ENCODE data around the gene NTRK2. TPM values are rescaled to one million over a fixed set of nuclear protein-coding genes. Genes with fewer than 3 reads are reported as not detected.

Gene NTRK2
- total RNA-seq, 4 donors from 2014 or later: 2.9 to 15.9 (median 8.4) TPM

- no peaks in the 10 kb centered on the region for H3K9me3 ChIP-seq
- no peak overlapping the region for H3K27ac ChIP-seq
- no peaks in the 10 kb centered on the region for H3K27me3 ChIP-seq
- TF ChIP-seq, protein P1, sequence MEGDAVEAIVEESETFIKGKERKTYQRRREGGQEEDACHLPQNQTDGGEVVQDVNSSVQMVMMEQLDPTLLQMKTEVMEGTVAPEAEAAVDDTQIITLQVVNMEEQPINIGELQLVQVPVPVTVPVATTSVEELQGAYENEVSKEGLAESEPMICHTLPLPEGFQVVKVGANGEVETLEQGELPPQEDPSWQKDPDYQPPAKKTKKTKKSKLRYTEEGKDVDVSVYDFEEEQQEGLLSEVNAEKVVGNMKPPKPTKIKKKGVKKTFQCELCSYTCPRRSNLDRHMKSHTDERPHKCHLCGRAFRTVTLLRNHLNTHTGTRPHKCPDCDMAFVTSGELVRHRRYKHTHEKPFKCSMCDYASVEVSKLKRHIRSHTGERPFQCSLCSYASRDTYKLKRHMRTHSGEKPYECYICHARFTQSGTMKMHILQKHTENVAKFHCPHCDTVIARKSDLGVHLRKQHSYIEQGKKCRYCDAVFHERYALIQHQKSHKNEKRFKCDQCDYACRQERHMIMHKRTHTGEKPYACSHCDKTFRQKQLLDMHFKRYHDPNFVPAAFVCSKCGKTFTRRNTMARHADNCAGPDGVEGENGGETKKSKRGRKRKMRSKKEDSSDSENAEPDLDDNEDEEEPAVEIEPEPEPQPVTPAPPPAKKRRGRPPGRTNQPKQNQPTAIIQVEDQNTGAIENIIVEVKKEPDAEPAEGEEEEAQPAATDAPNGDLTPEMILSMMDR (IDR thresholded peaks at IDR 0.05): no peak
- TF ChIP-seq POLR2A (IDR thresholded peaks at IDR 0.05): no peak
- 81% methylated on average over 8 of the region's 8 CpGs for WGBS, 2 donors
- H3K36me3 ChIP-seq: no peaks in the 10 kb centered on the region
- intact Hi-C loops (cut with DNase I): no loop called here
- no peak for DNase-seq
- H3K4me3 ChIP-seq: no peak overlapping the region
- H3K4me1 ChIP-seq: no peaks in the 10 kb centered on the region
Observed at GRCh38 chr9:84922051-84922450, 252.5 kb downstream of the NTRK2 start.

DNA sequence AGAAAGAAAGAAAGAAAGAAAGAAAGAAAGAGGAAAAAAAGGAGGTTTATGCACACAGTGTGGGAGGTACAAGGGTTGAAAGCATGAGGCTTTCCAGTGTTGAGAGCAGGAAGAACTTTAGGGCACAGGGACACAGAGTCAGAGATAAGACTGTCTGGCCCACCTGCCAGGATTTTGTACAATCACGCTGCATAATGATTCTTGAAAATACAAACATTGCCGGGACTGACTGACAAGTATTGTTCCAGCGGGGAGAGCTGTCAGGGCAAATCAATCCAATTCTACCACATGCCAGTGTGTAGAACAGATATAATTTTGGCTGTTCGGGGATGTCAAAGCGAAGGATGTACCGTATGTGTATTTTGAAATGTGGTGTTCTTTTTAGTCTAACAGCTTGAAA lies 254.7 kb downstream of the NTRK2 start:
- intact Hi-C loops (cut with DNase I): no loop called here
- TF ChIP-seq, protein P1 (IDR thresholded peaks at IDR 0.05): no peak
- TF ChIP-seq POLR2A (IDR thresholded peaks at IDR 0.05): no peak
- no peak for DNase-seq
- no peak overlapping the region for H3K4me3 ChIP-seq
- no peak overlapping the region for H3K27ac ChIP-seq
- no peaks in the 10 kb centered on the region for H3K9me3 ChIP-seq
- no peaks in the 10 kb centered on the region for H3K27me3 ChIP-seq
- WGBS, 2 donors: 82 to 84% methylated on average over 6 of the region's 6 CpGs
- no peaks in the 10 kb centered on the region for H3K4me1 ChIP-seq
- H3K36me3 ChIP-seq: no peaks in the 10 kb centered on the region

- no peak overlapping the region for H3K4me3 ChIP-seq
- H3K36me3 ChIP-seq: no peaks in the 10 kb centered on the region
- intact Hi-C loops (cut with DNase I): no loop called here
- no peak for DNase-seq
- no peak overlapping the region for H3K27ac ChIP-seq
- no peaks in the 10 kb centered on the region for H3K4me1 ChIP-seq
- TF ChIP-seq POLR2A (IDR thresholded peaks at IDR 0.05): no peak
- TF ChIP-seq, protein P1 (IDR thresholded peaks at IDR 0.05): no peak
- no peaks in the 10 kb centered on the region for H3K9me3 ChIP-seq
- no peaks in the 10 kb centered on the region for H3K27me3 ChIP-seq
- 87 to 96% methylated on average over 5 to 7 of the region's 7 CpGs for WGBS, 2 donors
Observed at GRCh38 chr9:84925225-84925872, 255.8 kb downstream of the NTRK2 start.

- 89 to 90% methylated on average over 3 of the region's 3 CpGs for WGBS, 2 donors
- no peak overlapping the region for H3K4me3 ChIP-seq
- no peaks in the 10 kb centered on the region for H3K36me3 ChIP-seq
- intact Hi-C loops (cut with DNase I): no loop called here
- no peaks in the 10 kb centered on the region for H3K27me3 ChIP-seq
- DNase-seq: no peak
- TF ChIP-seq, protein P1 (IDR thresholded peaks at IDR 0.05): no peak
- TF ChIP-seq POLR2A (IDR thresholded peaks at IDR 0.05): no peak
- no peak overlapping the region for H3K27ac ChIP-seq
- H3K9me3 ChIP-seq: no peaks in the 10 kb centered on the region
- H3K4me1 ChIP-seq: no peaks in the 10 kb centered on the region
Observed at GRCh38 chr9:84926793-84927192, 257.3 kb downstream of the NTRK2 start.

DNA sequence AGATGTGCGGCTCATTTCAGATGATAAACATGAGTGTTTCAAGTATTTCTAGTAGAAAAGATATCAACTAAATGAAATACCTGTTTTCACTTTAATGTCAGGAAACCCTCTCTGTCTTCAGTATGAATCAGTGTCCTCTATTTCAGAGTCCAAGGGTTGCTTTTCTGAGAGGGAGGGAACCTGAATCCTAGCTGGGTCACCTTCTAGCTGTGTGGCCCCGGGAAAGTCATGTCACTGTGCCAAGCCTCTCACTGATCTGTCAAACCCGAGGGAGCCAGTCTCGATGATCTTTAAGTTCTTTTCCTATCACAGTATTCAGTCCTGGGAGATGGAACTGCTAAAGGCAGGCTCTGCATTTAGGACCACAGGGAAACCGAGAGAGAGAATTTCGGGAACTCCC lies 258.9 kb downstream of the NTRK2 start:
- no peaks in the 10 kb centered on the region for H3K9me3 ChIP-seq
- no peaks in the 10 kb centered on the region for H3K27me3 ChIP-seq
- H3K27ac ChIP-seq: no peak overlapping the region
- WGBS, 2 donors: 88 to 91% methylated on average over 6 of the region's 6 CpGs
- H3K4me1 ChIP-seq: no peaks in the 10 kb centered on the region
- TF ChIP-seq, protein P1 (IDR thresholded peaks at IDR 0.05): no peak
- TF ChIP-seq POLR2A (IDR thresholded peaks at IDR 0.05): no peak
- no peak for DNase-seq
- intact Hi-C loops (cut with DNase I): no loop called here
- H3K36me3 ChIP-seq: no peaks in the 10 kb centered on the region
- no peak overlapping the region for H3K4me3 ChIP-seq
